Stimulated activated CD8-positive, alpha-beta memory T cell treated with anti-CD3 and anti-CD28 coated beads, Interleukin-12 subunit alpha, Interleukin-12 subunit beta, amount 100 ng/mL, for 4 hours (primary cell): ENCODE data around the gene CTR9.

Experiments used
- DNase-seq: peaks from one replicate; pipeline ENCODE4 v3.0.0-alpha.2; 2020; ENCODE audit warnings: low read depth

Gene CTR9

GRCh38 chr11:10780040-10780439 lies 29.0 kb downstream of the CTR9 start:
- no peak for DNase-seq

GRCh38 chr11:10784232-10785145 lies 33.4 kb downstream of the CTR9 start:
- DNase-seq, result no peak

- no peak for DNase-seq
These were observed 34.1 kb downstream of the CTR9 start for GRCh38 chr11:10785146-10785474.

GRCh38 chr11:10786451-10786850 lies 35.4 kb downstream of the CTR9 start:
- DNase-seq, result no peak

GRCh38 chr11:10792385-10793068 lies 41.5 kb downstream of the CTR9 start:
- peak; percentile 58 for DNase-seq

GRCh38 chr11:10793470-10794255 lies 42.6 kb downstream of the CTR9 start:
- no peak for DNase-seq

- DNase-seq, result no peak
These were observed 45.1 kb downstream of the CTR9 start for GRCh38 chr11:10796191-10796590.

GRCh38 chr11:10797001-10797400 lies 46.0 kb downstream of the CTR9 start:
- no peak for DNase-seq

- DNase-seq, result no peak
These were observed 46.5 kb downstream of the CTR9 start for GRCh38 chr11:10797531-10797930.

GRCh38 chr11:10798330-10798928 lies 47.4 kb downstream of the CTR9 start:
- no peak for DNase-seq

- no peak for DNase-seq
These were observed 49.2 kb downstream of the CTR9 start for GRCh38 chr11:10800292-10800691.

GRCh38 chr11:10803676-10804075 lies 52.6 kb downstream of the CTR9 start:
- DNase-seq, result no peak

GRCh38 chr11:10805741-10806140 lies 54.7 kb downstream of the CTR9 start:
- DNase-seq, result no peak

GRCh38 chr11:10806206-10806605 lies 55.2 kb downstream of the CTR9 start:
- no peak for DNase-seq

- peak; percentile 40 for DNase-seq
These were observed 56.6 kb downstream of the CTR9 start for GRCh38 chr11:10807493-10808234.

GRCh38 chr11:10808235-10808552 lies 57.1 kb downstream of the CTR9 start:
- DNase-seq, result no peak

GRCh38 chr11:10808553-10809372 lies 57.7 kb downstream of the CTR9 start, which contains the start of gene EIF4G2:
EIF4G2 (minus strand) TSS chr11:10808926.
- DNase-seq, result peak; percentile 96

- no peak for DNase-seq
These were observed 58.5 kb downstream of the CTR9 start for GRCh38 chr11:10809373-10810160.

- DNase-seq, result no peak
These were observed 62.9 kb downstream of the CTR9 start for GRCh38 chr11:10813945-10814344.

- no peak for DNase-seq
These were observed 67.5 kb downstream of the CTR9 start for GRCh38 chr11:10818594-10818993.
